NCI-H226 (cell line): ENCODE data around the gene VMAC.
A peak's percentile ranks its signal among the peaks of the same experiment; 100 is the strongest.

Experiments used
- DNase-seq: peaks from one replicate; pipeline ENCODE4 v3.0.0-alpha.2; 2015

VMAC gene

GRCh38 chr19:5955636-5955935 lies 50.9 kb downstream of the VMAC start:
- no peak for DNase-seq

GRCh38 chr19:5956323-5956722 lies 51.7 kb downstream of the VMAC start:
- no peak for DNase-seq

GRCh38 chr19:5956728-5957127 lies 52.1 kb downstream of the VMAC start:
- DNase-seq = no peak

GRCh38 chr19:5957170-5957569 lies 52.5 kb downstream of the VMAC start:
- peak; percentile 63 for DNase-seq

DNA sequence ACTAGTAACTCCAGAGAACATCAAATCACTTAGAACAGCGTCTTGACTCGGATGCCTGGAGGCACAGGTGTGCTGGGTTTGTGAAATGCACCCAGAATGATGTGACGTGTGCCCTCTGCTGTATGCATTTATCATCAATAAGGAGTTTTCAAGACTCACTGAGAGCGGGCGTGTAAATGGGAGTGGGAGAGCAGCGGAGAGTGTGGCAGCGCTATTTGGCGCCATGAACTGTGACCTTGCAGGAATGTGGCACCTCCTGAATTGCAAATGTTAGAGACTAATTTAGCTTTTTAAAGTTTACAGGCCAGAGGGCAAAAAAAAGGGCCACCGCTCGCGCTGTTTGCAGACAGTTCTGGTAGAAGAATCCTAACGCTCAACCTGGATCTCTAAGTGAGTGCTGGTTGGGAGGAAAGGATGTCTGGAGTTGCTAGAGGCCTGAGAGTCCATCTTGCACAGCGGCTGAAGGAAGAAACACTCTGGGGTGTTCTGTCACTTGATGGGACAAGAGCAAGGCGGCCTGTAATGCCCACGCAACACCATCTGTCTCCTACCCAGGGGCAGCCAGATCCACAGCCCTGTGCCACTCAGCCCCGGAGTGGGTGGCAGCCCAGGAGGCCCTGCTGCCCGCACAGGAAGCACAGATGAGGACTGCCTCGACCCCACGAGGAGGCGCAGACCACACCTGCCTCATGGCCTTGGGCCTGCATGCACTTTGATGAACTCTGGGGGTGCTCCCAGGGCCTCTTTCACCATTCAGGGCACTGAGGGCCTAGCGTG lies 53.6 kb downstream of the VMAC start:
- DNase-seq = no peak

GRCh38 chr19:5958851-5959122 lies 54.1 kb downstream of the VMAC start:
- no peak for DNase-seq

- no peak for DNase-seq
Measured at GRCh38 chr19:5959260-5960004, 54.8 kb downstream of the VMAC start.
